Measurements from ENCODE around the gene KLF2. TPM values are rescaled to one million over a fixed set of nuclear protein-coding genes. Genes with fewer than 3 reads are reported as not detected.
A peak's percentile ranks its signal among the peaks of the same experiment; 100 is the strongest.

KLF2 gene
- total and polyA plus RNA-seq, 2 of the 13 experiments (the other 11 are each of a cell fraction or from before 2014, with no cell fraction given): not detected

GRCh38 chr19:16370641-16371391 lies 46.2 kb downstream of the KLF2 start:
- H3K9me3 ChIP-seq (ENCODE audit: low read length): no peaks in the 10 kb centered on the region
- ChIA-PET CTCF (ENCODE audit: low intra/inter-chr PET ratio, low total read pairs) (no interaction called here), POLR2A (no interaction called here)
- BruUV-seq (replicated peaks): no TSS peak
- ATAC-seq (no peak), FAIRE-seq (no peak), DNase-seq (ENCODE audit: low spot score) (no peak)
- no peaks in the 10 kb centered on the region for H3K79me2 ChIP-seq (ENCODE audit: insufficient read depth, low read length)
- no peak overlapping the region for H3K4me3 ChIP-seq (replicated peaks in 1 of 3; ENCODE audit: insufficient read depth in 1 of 3, low read depth in 2 of 3, low read length in 3 of 3)
- no peak overlapping the region for H3K27ac ChIP-seq (ENCODE audit: extremely low read length, insufficient read depth, low read length)
- H3K27me3 ChIP-seq (ENCODE audit: control insufficient read depth in 1 of 2, insufficient read depth in 2 of 2, low read length in 2 of 2): no peaks in the 10 kb centered on the region
- TF ChIP-seq CEBPB (IDR thresholded peaks at IDR 0.05; ENCODE audit: borderline replicate concordance, low read depth, low read length) (peak; percentile 14; the same call in 1 of the 2 replicates), RBM22 (optimal IDR thresholded peaks at IDR 0.05; ENCODE audit: low read length) (peak; percentile 13), ZNF766 (CRISPR knock-in tag; IDR thresholded peaks at IDR 0.05; ENCODE audit: borderline replicate concordance) (no peak), ZNF839 (CRISPR knock-in tag; IDR thresholded peaks at IDR 0.05; ENCODE audit: borderline replicate concordance) (no peak)
- TF ChIP-seq, protein P1, sequence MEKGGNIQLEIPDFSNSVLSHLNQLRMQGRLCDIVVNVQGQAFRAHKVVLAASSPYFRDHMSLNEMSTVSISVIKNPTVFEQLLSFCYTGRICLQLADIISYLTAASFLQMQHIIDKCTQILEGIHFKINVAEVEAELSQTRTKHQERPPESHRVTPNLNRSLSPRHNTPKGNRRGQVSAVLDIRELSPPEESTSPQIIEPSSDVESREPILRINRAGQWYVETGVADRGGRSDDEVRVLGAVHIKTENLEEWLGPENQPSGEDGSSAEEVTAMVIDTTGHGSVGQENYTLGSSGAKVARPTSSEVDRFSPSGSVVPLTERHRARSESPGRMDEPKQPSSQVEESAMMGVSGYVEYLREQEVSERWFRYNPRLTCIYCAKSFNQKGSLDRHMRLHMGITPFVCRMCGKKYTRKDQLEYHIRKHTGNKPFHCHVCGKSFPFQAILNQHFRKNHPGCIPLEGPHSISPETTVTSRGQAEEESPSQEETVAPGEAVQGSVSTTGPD (CRISPR knock-in tag; IDR thresholded peaks at IDR 0.05): no peak
- no peak overlapping the region for H3K4me2 ChIP-seq (ENCODE audit: low read depth, low read length)
- WGBS (ENCODE audit: low lambda C conversion rate): 99% methylated on average over 11 of the region's 15 CpGs
- H4K20me1 ChIP-seq (ENCODE audit: insufficient read depth, low read length): no peaks in the 10 kb centered on the region
- intact Hi-C loops (cut with micrococcal nuclease; ENCODE audit: unreplicated experiment): no loop called here
- peaks cover 47% of the 10 kb centered on the region for H3K4me1 ChIP-seq (ENCODE audit: insufficient read depth, low read length)
- no peak overlapping the region for H3K9ac ChIP-seq (ENCODE audit: insufficient read depth, low read depth, low read length)
- H3K36me3 ChIP-seq (replicated peaks in 1 of 2; ENCODE audit: control insufficient read depth in 1 of 2, insufficient read depth in 2 of 2, low read length in 2 of 2): peaks cover 9 to 35% of the 10 kb centered on the region in 2 experiments
- in situ Hi-C loops (cut with HindIII; ENCODE audit: extremely low pct_ligation_motif_present, low pct_unique_long_range_greater_than_20kb): no loop called here
- H2AFZ ChIP-seq (ENCODE audit: low read length): no peak overlapping the region

DNA sequence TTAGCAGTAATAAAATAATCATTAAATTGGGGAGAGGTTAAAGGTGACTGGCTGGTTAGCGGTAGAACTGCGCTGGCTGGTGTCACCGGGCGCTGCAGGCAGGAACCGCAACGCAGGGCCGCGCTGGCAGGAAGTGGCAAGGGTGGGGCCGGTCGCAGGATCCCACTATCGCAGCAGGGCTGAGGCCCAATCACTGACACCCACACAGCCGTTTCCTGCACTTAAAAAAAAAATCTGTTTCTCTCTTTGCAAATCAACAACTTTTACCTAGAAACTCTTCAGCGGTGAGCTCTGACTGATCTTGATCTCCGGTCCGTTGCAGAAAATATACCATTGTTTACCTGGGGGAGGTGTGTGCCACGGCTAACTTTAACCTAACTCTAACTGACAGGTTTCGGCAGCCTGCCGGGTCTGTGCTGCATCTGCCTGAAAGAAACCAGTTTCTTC lies 46.9 kb downstream of the KLF2 start:
- 95% methylated on average over 18 of the region's 18 CpGs for WGBS (ENCODE audit: low lambda C conversion rate)
- Histone ChIP-seq H2AFZ (ENCODE audit: low read length) (no peak overlapping the region), H3K4me3 (replicated peaks in 1 of 3; ENCODE audit: insufficient read depth in 1 of 3, low read depth in 2 of 3, low read length in 3 of 3) (no peak overlapping the region), H3K36me3 (replicated peaks in 1 of 2; ENCODE audit: control insufficient read depth in 1 of 2, insufficient read depth in 2 of 2, low read length in 2 of 2) (peaks cover 11 to 43% of the 10 kb centered on the region in 2 experiments), H3K27ac (ENCODE audit: extremely low read length, insufficient read depth, low read length) (no peak overlapping the region), H4K20me1 (ENCODE audit: insufficient read depth, low read length) (no peaks in the 10 kb centered on the region), H3K9ac (ENCODE audit: insufficient read depth, low read depth, low read length) (no peak overlapping the region), H3K4me1 (ENCODE audit: insufficient read depth, low read length) (peaks cover 47% of the 10 kb centered on the region), H3K4me2 (ENCODE audit: low read depth, low read length) (no peak overlapping the region), H3K27me3 (ENCODE audit: control insufficient read depth in 1 of 2, insufficient read depth in 2 of 2, low read length in 2 of 2) (no peaks in the 10 kb centered on the region), H3K9me3 (ENCODE audit: low read length) (no peaks in the 10 kb centered on the region), H3K79me2 (ENCODE audit: insufficient read depth, low read length) (no peaks in the 10 kb centered on the region)
- FAIRE-seq: no peak
- no TSS peak for BruUV-seq (replicated peaks)
- DNase-seq (ENCODE audit: low spot score): no peak
- intact Hi-C loops (cut with micrococcal nuclease; ENCODE audit: unreplicated experiment) (no loop called here), in situ Hi-C loops (cut with HindIII; ENCODE audit: extremely low pct_ligation_motif_present, low pct_unique_long_range_greater_than_20kb) (no loop called here)
- POLR2A ChIA-PET: no interaction called here
- CTCF ChIA-PET (ENCODE audit: low intra/inter-chr PET ratio, low total read pairs): no interaction called here
- ATAC-seq: no peak
- TF ChIP-seq, protein P2, sequence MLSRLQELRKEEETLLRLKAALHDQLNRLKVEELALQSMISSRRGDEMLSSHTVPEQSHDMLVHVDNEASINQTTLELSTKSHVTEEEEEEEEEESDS (CRISPR knock-in tag; IDR thresholded peaks at IDR 0.05; ENCODE audit: borderline replicate concordance): no peak
- TF ChIP-seq, protein P3, sequence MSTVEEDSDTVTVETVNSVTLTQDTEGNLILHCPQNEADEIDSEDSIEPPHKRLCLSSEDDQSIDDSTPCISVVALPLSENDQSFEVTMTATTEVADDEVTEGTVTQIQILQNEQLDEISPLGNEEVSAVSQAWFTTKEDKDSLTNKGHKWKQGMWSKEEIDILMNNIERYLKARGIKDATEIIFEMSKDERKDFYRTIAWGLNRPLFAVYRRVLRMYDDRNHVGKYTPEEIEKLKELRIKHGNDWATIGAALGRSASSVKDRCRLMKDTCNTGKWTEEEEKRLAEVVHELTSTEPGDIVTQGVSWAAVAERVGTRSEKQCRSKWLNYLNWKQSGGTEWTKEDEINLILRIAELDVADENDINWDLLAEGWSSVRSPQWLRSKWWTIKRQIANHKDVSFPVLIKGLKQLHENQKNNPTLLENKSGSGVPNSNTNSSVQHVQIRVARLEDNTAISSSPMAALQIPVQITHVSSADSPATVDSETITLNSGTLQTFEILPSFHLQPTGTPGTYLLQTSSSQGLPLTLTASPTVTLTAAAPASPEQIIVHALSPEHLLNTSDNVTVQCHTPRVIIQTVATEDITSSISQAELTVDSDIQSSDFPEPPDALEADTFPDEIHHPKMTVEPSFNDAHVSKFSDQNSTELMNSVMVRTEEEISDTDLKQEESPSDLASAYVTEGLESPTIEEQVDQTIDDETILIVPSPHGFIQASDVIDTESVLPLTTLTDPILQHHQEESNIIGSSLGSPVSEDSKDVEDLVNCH (CRISPR knock-in tag; IDR thresholded peaks at IDR 0.05): no peak
- TF ChIP-seq THAP7 (CRISPR knock-in tag; IDR thresholded peaks at IDR 0.05) (no peak), SMAD3 (CRISPR knock-in tag; IDR thresholded peaks at IDR 0.05) (no peak)

Data from HepG2 (cell line).